NCI-H2196 treated with DMSO at 0.1 percent for 48 hours (cell line): Measurements from ENCODE around the gene QPCTL.

Source experiments
- DNase-seq: peaks from one replicate; lab custom pipeline; 2025; ENCODE audit not compliant: unreplicated experiment; lab: John Stamatoyannopoulos, UW

Gene QPCTL

DNA sequence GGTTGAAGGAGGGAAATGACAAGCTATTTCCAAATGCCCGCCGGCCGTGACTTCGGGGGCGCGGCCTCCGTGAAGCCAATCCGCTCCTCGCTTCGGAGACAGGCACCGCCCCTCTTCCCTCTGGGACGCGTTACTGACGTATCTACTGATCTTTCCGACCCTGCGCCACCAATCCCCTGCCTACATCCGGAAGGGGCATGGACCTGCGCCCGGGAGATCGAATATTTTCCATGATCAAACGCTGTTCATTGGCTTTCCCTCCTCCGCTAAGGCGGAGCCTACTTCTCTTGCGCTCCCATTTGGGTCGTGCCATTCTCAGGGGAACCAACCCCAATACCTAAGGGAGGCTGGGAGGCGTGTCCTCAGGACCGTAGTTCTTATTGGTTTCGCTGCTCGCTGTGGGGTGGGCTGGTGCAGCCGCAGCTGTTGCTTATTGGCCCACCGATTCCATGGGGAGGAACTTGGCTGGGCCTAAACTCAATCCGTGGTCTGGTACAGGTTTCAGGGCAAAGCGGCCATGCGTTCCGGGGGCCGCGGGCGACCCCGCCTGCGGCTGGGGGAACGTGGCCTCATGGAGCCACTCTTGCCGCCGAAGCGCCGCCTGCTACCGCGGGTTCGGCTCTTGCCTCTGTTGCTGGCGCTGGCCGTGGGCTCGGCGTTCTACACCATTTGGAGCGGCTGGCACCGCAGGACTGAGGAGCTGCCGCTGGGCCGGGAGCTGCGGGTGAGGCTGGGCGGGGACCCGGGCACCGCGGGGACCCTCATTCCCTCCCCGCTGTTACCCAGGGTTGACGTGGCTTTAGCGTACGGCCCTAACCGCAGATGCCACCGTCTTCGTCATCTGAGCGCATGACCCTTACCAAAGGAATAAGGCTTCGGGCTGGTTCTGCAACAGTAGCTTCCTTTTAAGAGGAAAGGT lies at the start of gene QPCTL:
TSS of gene QPCTL (plus strand) at position 480 of the 919 bp plus-strand sequence. CDS start at position 518, 38 bp downstream.
- peak; percentile 99 for DNase-seq

DNA sequence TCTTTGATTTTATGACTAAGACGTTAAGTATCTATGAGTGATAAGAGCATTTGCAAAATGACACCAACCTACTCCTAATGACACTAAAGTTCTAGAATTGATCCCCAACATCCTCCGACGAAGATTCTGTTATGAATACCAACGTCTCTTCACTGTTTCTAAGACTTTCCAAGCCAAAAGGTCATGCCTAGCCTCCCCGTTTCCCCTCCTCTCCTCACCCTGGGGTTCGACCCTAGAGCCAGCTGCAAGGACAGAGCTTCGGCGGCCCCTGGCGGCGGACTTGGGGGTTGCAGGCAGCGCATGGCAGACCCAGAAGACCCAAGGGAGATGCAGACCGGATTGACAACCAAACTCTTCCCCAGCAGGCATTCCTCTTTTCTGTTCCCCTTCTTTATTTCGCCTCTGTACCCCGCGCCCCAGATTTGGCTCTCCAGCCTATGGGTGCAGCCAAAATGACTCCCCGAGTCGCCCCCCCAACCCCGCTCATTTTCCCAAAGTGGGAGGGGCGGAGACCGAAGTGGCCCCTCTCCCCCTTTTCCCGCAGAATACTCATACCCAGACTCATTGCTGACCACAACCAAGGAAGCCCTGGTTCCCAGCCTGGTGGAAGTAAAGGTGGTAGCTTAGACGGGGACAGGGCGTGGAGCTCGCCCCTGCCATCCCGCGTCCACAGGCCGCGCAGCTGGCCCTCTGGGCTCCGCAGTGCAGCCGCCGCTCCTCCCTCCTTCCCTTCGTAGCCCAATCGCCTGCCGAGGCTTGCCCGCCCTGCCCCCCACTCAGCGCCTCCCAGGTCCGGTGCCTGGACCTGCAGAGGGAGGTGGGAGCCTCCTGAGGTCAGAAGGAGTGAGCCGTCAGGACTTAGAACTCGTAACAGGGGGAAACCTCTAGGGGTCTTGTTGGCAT lies 49.2 kb upstream of the QPCTL start:
- DNase-seq, result peak; percentile 56

DNA sequence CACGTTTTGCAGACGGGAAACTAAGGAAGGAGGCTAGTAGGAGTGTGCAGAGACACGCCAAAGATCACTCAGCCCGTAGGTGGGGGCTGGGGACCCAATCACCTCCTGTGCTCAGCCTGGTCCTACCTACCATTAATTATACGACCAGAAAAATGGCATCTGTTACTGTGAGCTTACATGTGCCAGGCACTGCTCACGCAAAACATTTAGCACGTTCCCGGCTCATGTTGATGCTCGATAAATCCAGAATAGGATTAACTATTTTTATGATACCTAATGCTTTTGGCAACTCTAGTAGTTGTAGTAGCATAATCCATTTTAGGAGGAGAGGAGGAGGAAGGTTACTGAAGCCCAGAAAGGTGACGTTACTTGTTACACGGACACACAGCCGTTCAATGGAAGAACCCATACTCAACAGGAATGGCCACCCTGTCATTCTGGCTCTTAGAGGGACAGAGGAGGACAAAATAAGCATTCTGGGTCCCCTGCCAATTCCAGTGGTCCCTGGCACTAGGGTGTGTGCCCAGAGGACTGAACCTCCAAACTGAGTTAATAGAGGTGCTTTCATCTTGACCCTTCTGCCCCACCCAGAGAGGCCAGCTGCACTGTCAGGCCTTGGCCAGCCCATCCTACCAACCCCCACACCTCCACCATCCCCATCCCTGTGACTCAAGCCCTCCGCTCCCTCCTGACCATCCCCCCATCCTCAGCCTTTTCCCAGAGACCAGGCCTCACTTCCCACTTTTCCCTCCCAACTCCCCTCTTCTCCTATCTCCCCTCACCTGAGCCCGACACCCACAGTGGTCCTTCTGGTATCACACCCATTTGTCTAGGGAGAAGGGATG lies 48.3 kb upstream of the QPCTL start:
- DNase-seq, result no peak

DNA sequence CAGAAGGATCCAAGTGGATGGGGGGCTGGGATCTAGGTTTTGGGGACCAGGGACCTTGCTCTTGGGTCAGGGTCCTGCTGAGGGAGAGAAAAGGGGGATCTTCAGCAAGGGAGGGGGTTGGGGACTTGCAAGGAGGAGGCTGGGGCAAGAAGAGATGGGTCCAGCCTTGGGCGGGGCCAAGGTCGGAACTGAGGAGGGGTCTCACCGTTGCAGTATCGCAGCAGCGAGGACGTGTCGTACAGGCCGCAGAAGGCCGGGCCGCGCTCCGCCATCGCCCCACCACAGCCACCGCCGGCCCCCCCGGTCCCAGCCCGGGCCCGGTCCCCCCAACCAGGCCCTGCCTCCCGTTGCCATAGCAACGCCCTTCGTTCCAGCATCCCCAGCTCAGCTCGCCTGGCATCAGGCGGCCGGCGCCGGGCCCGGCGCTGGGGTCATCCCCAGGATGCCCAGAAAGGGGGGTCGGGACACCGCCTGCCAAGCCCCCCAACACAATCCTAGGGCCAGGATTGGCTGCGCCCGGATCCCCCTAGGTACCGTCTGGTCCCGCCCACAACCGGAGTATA lies 47.3 kb upstream of the QPCTL start:
- peak; percentile 60 for DNase-seq

DNA sequence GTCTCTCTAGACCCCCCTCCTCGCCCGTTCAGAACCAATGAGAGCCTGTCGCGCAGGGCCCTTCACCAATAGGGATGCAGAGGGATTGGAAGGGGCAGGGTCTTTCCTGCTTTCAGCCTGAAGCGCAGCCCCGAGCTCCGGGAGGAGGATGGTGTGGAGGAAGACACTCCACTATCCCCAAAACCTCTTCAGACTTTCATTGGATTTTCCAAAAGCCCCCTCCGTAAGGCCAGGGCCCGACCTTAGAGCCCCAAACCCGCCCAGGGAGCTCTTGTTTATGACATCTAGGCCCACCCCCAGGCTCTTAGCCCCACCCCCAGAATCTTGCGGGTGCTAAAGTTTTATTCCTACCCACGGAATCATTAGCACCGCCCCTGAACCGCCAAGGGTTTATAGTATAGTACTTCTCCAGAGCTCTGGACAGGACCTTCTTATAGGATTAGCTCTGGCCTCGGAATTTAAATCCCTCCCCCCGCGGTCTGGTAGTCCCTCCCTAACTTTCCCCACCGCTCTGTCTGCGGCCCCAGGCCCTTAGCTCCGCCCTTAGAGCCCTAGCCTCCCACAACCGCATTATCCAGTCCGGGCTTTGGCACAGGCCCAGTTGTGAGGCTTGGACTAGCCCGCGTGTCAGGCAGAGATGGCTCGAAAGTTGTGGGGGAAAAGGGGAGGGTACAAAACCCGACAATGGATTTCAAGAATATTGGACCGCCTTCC lies 46.7 kb upstream of the QPCTL start:
- peak; percentile 80 for DNase-seq

DNA sequence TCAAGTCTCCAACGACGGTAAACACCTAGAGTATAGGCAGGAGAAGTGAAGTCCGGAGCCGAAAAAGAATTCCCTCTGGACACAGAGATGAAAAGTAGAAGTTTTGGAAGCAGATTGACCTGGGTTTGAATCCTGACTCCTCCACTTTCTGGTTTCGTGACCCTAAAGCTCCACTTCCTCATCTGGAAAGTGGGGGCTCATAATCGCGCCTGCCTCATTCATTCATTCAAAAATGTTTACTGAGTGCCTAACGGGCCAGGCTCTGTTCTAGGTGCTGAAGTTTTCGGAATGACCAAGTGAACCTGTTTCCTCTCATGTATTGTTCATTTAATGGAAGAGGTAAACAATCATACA lies 46.1 kb upstream of the QPCTL start:
- DNase-seq, result no peak

DNA sequence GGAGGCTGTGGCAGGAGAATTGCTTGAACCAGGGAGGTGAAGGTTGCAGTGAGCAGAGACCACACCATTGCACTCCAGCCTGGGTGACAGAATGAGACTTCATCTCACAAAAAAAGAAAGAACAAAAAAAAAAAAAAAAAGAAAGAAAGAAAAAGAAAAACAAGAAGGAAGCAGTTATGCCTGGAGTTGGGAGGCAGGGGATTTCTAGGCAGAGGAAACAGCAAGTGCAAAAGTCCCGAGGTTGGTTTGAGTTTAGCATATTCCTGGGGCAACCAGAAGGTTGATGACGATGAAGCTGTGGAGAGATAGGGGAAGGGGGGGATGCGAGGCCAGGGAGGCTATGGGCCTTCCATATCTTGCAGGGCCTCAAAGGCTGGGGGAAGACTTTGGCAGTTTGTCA lies 41.7 kb upstream of the QPCTL start:
- no peak for DNase-seq

DNA sequence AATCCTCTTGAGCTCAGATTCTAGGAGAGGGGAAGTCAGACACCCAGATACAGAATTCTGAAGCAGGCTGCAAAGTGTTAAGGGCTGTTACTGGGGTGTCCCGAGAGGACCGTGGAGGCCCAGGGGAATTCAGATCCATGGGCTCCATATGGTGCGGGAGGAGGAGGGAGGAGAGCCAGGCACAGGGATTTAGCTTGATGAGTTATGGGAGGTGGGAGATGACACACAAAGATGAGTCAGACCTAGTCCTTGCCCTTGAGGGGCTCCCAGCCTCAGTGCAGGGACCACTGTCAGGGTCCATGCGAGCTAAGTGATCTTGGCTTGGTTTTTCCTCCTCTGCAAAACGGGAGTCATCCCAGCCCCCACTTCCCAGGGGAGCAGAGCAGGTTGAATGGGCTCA lies 38.8 kb upstream of the QPCTL start:
- DNase-seq, result no peak

DNA sequence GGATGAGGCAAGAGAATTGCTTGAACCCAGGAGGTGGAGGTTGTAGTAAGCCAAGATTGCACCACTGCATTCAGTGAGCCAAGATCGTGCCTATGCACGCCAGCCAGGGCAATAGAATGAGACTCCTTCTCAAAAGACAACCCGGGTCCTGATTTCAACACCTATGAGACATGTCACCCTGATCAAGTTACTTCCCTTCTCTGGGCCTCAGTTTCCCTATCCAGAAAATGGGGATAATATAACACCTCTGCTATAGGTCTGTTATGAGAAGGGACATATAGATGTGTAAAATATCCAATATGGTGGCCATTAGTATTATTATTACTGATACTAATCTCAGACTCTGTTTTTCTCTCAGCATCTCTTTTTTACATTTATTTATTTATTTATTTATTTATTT lies 37.4 kb upstream of the QPCTL start:
- no peak for DNase-seq

DNA sequence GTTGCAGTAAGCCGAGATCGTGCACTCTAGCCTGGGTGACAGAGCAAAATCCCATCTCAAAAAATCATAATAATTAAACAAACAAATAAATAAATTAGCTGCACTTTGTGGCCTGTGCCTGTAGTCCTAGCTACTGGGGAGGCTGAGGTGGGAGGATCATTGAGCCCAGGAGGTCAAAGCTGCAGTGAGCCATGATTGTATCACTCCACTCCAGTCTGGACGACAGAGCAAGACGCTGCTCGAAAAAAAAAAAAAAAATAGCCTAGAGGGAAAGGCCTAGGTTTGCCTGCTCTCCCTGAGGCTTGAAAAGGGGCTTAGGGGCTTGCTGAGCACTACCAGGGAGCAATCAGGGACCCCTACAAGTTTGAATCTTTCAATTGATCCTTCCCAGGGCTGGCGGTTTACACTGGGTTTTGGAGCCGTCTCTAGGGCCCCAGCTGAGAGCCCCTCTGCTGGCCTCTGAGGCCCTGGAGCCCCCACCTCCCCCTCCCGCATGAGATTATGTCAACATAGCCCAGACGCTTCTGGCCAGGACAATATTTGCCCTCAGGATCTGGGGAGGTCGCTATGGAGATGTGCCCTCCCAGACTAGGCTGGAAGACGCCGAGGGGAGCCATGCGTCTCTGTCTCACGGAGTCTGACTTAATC lies 34.8 kb upstream of the QPCTL start:
- DNase-seq, result no peak

DNA sequence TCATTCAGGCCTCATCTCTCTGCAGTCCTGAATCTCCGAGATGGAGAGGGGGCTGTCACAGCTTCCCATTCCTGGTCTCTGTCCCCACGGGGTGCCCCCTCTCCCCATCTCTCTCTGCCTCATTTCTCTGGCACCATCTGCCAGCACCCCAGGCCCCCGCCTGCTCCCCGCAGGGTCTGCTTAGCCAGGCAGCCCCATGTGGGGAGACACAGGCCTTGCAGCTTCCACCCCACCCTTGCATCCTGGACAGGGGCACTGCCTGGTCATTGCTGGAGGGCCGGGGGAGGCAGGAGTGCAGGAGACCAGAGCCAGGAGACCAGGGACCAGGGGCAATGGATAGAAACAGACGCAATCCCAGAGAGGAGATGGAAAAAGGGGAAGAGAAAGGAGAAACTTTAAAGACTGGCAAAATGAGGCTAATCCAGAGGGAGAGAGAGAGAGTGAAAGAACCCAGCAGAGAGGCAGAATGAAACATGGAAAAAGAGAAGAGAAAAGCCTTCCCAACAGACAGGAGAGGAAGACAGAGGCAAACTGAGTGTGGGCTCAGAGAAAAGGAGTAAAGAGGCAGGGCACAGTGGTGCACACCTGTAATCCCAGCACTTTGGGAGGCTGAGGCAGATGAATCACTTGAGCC lies 33.3 kb upstream of the QPCTL start:
- DNase-seq, result no peak

DNA sequence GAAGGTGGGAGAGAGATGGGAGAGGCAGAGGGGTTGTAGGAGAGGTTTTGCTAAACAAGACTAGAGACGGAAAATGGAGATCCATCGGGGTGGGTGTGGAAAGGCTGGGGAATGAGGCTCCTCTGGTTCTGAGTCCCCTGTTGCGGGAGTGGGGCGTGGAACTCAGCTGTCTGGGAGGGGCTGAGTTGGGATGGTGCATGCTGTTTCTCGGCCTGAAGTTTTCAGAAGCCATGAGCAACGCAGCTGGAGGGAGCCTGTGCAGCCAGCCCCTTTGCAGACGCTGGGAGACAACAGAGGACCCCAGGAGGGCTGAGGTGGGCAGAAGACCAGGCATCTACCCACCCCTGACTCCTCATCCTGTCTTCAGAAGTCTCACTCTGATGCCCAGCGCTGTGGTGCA lies 31.8 kb upstream of the QPCTL start:
- DNase-seq, result no peak

DNA sequence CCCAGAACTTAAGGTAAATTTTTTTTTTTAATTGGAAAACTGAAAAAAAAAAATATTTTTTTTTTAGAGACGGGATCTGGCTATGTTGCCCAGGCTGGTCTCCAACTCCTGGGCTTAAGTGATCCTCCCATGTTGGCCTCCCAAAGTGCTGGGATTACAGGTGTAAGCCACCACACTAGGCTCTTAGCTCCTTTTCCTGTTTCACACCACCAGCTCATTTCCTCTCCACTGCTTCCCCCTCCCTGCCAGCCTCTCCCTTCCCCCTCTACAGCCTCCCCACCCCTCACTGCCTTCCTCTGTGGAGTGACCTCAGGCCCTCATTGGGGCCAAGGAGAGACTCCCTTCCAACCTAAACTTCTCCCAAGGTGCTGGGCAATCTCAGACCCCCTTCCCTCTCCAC lies 28.7 kb upstream of the QPCTL start:
- no peak for DNase-seq

DNA sequence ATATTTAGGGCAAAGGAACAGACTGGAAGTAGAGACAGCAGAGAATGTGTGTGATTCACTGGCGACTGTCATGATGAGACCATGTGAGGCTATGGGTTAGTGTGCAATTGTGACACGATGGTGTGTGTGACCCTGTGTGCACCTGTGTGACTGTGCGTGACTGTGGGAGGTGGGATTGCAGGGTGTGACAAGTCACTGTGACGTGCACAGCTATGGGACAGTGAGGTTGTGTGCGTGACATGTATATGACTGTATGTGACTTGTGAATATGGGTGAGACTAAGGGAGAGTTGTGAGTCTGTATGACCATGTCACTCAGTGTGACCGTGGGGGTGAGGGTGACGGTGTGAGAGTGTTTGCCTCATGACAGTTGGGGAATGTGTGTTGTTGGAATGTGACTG lies 27.9 kb upstream of the QPCTL start:
- no peak for DNase-seq

DNA sequence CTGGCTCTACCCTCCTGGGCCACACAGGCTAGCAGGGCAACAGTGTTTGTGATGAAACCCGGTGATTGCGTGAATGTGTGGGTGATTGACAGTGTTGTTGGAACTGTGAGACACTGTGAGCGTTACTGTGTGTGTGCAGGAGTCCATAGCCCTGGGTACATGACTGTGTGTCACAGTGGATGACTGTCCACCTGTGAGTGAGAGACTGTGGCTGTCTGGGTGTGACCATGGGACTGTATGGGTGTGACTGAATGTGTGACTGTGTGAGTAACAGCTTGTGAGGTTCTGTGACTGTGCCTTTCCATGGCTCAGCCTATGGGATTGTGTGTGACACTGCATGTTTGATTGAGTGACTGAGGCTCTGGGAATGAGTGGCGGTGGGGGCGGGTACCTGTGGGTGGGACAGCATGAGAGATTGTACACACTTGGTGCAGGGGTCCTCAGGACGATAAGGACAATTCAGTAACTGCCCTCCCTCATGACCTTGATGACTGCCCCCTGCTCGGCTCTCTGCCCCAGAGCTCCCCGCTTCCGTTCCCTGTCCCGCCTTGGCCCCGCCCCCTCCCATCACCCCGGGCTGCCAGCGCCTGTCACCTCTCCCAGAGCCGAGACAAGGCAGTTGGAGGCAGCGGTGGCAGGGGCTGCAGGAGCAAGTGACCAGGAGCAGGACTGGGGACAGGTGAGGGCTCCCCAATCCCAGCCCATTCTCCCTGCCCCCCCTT lies 24.7 kb upstream of the QPCTL start, which contains the start of gene GIPR:
TSS of gene GIPR (plus strand) at position 602 of the 722 bp plus-strand sequence. CDS start 1,300 bp downstream, outside the sequence.
- DNase-seq, result no peak

DNA sequence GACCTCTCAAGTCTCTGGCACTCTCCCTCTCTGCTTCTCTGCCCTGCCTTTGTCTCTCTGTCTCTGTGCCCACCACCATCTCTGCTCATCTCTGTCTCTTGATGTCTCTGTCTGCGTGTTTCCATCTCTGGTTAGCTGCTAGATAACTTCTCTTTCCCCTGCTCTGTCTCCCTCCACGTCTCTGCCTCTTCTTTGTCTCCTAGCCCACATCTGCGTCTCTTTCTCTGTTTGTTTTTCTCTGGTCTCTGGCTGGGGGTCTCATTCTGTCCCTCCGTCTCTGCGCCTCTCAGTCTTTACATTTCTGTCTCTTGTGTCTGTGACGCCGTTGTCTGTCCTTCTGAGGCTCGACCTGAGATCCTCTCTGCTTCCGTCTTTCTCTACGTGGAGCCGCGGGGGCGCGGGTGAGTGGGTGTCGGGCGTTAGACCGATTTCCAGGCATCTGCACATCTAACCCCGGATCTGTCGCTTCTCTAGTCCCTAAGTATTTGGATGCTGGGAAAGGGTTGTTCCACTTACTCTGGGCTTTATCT lies 24.1 kb upstream of the QPCTL start:
- DNase-seq, result no peak

DNA sequence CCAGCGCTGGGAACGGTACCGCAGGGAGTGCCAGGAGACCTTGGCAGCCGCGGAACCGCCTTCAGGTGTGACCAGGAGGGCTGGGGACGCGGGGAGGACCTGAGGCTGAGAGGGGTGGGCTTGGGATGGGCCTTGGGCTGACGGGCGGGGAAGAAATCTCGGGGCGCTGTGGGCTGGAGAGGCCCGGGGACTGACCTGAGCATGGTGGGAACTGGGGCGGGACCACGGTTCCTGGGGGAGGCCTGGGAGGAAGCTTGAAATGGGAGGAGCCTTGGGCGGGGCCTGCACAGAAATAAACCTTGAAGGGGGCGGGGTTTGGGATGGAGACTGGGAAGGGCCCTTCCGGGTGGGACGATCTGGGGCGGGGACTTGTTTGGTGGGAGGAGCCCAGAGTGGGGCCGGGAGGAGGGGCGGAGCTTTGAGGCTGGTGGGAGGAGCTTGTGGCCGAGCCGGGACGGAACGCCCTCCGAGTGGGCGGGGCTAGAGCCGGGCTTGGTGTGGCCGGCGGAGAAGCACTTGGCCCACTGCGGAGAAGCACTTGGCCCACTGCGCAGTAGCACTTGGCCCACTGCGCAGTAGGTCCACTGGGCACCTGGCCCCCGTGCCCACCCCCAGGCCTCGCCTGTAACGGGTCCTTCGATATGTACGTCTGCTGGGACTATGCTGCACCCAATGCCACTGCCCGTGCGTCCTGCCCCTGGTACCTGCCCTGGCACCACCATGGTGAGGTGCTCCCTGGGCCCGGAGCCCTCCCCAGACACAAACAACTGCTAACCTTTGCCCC lies 21.6 kb upstream of the QPCTL start:
- no peak for DNase-seq
